ENCODE measurements around the gene FHIP1B. TPM values are rescaled to one million over a fixed set of nuclear protein-coding genes. Genes with fewer than 3 reads are reported as not detected.

The FHIP1B gene
- total and polyA plus RNA-seq, 2 donors from 2014 or later, result 35.1 to 42.5 TPM

DNA sequence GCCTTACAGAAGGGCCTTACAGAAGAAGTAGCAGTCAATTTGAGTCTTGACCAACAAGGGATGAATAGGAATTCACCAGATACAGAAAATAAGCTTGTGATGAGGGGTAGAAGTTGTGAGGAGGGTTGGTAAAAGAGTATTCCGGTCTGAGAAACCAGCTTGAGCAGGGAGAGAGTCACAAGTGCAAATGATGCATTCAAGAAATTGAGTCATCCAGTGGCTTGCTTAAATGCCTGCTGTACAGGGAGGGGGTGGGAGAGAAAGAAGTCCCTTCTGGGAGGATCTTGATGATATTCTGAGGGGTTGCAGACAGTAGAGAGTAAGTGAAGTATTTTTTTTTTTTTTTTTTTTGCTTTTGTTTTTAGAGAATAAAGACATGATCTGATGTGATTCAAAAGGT lies 34.4 kb upstream of the FHIP1B start:
- no peak for DNase-seq
- no peak for FAIRE-seq
- Histone ChIP-seq H3K27ac (ENCODE audit: low read depth in 2 of 2, low read length in 2 of 2) (no peak overlapping the region), H3K36me3 (ENCODE audit: control insufficient read depth in 2 of 3, insufficient read depth in 3 of 3, low read length in 3 of 3) (no peaks in the 10 kb centered on the region), H3K9me3 (ENCODE audit: control insufficient read depth in 2 of 3, insufficient read depth in 1 of 3, low read length in 3 of 3) (no peaks in the 10 kb centered on the region), H3K4me3 (ENCODE audit: low read length in 3 of 3) (no peak overlapping the region), H3K9ac (ENCODE audit: low read length in 3 of 3) (no peak overlapping the region), H3K4me1 (ENCODE audit: control insufficient read depth in 2 of 3, insufficient read depth in 2 of 3, low read depth in 1 of 3, low read length in 3 of 3) (no peaks in the 10 kb centered on the region), H3K27me3 (ENCODE audit: control insufficient read depth, insufficient read depth, low read length) (no peaks in the 10 kb centered on the region)
- TF ChIP-seq CTCF (IDR thresholded peaks at IDR 0.05; ENCODE audit: borderline replicate concordance, extremely low read depth, insufficient read depth), result no peak
- intact Hi-C loops (cut with DNase I), result no loop called here

GRCh38 chr11:6263662-6264061 lies 29.2 kb upstream of the FHIP1B start:
- Histone ChIP-seq H3K9ac (ENCODE audit: low read length in 3 of 3) (no peak overlapping the region), H3K27ac (ENCODE audit: low read depth in 2 of 2, low read length in 2 of 2) (no peak overlapping the region), H3K27me3 (ENCODE audit: control insufficient read depth, insufficient read depth, low read length) (peaks cover 6% of the 10 kb centered on the region), H3K4me3 (ENCODE audit: low read length in 3 of 3) (no peak overlapping the region), H3K9me3 (ENCODE audit: control insufficient read depth in 2 of 3, insufficient read depth in 1 of 3, low read length in 3 of 3) (no peaks in the 10 kb centered on the region), H3K4me1 (ENCODE audit: control insufficient read depth in 2 of 3, insufficient read depth in 2 of 3, low read depth in 1 of 3, low read length in 3 of 3) (peaks cover 0 to 4% (median 0%) of the 10 kb centered on the region in 3 donors), H3K36me3 (ENCODE audit: control insufficient read depth in 2 of 3, insufficient read depth in 3 of 3, low read length in 3 of 3) (no peaks in the 10 kb centered on the region)
- intact Hi-C loops (cut with DNase I), result no loop called here
- FAIRE-seq (no peak), DNase-seq (no peak)
- no peak for TF ChIP-seq CTCF (IDR thresholded peaks at IDR 0.05; ENCODE audit: borderline replicate concordance, extremely low read depth, insufficient read depth)

GRCh38 chr11:6260207-6260726 lies 25.8 kb upstream of the FHIP1B start:
- H3K27me3 ChIP-seq (ENCODE audit: control insufficient read depth, insufficient read depth, low read length), result peaks cover 6% of the 10 kb centered on the region
- peak in 1 of 5 donors; percentile 15 for DNase-seq
- H3K9ac ChIP-seq (ENCODE audit: low read length in 3 of 3), result no peak overlapping the region
- peaks cover 0 to 7% (median 0%) of the 10 kb centered on the region in 3 donors for H3K4me1 ChIP-seq (ENCODE audit: control insufficient read depth in 2 of 3, insufficient read depth in 2 of 3, low read depth in 1 of 3, low read length in 3 of 3)
- no peak for FAIRE-seq
- TF ChIP-seq CTCF (IDR thresholded peaks at IDR 0.05; ENCODE audit: borderline replicate concordance, extremely low read depth, insufficient read depth), result no peak
- intact Hi-C loops (cut with DNase I), result no loop called here
- no peaks in the 10 kb centered on the region for H3K9me3 ChIP-seq (ENCODE audit: control insufficient read depth in 2 of 3, insufficient read depth in 1 of 3, low read length in 3 of 3)
- H3K27ac ChIP-seq (ENCODE audit: low read depth in 2 of 2, low read length in 2 of 2), result no peak overlapping the region
- H3K36me3 ChIP-seq (ENCODE audit: control insufficient read depth in 2 of 3, insufficient read depth in 3 of 3, low read length in 3 of 3), result no peaks in the 10 kb centered on the region
- no peak overlapping the region for H3K4me3 ChIP-seq (ENCODE audit: low read length in 3 of 3)
